Colon (tissue), 2 donors: ENCODE results near the gene TENT5C.

Experiments
- FAIRE-seq: peaks from 2 replicates; lab custom pipeline; 2012; peaks lifted over from hg19 to GRCh38; lab: Jason Lieb, UNC
- donor health status: control.
- donor health status: control.

TENT5C gene

DNA sequence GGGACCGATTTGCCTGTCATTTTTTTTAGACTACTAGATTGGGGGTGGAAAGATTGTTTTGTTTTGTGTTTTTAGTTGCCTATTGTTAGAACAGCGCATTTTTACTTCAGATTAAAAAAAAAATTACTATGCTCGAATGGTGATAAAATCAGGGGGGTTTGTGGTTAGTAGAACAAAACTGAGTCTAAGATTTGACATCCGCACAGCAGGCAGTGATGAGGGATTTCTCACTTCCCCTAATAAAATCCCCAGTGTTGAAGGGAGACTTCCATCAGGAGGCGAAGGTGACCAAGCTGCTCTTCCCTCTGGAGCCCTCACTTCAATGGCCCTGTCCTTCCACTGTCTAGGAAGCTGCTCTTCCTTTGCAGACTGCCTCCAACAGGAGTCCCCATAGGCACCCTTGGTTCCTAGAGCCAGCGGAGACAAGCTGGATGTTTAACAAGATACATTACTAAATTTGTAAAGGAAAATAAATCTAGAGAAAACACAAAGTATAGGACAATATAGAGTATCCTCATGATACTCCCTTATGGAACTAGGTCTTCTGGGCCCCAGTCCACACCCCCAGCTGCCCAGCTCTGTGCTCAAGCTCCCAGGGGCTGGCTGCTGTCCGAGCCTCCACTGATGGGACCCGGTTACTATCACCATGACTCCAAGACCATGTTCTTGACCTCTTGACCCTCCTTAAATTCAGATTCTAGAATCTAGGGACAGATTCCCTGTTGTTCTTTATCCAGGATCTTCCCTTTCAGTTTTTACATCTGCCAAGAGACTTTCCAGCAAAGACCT, 31.0 kb downstream of the TENT5C start:
- no peak for FAIRE-seq

DNA sequence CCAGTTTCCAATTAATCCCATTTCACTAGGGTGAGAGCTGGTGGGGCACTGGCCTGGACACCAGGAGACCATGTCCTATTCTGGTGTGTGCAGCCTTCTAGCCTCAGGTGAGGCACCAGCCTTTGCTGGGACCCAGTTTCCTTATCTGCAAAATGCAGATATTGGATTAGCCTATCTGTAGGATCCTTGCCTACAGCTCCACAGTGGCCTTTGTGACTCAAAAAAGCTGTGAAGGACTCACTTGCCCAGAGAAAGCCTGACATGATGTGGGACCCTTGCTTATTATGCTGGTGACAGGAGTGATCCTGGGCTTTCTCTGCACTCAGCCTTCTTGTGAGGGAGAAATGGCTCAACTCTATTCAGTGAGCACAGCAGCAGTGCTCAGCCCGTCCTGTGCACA, 32.3 kb downstream of the TENT5C start:
- FAIRE-seq = no peak

DNA sequence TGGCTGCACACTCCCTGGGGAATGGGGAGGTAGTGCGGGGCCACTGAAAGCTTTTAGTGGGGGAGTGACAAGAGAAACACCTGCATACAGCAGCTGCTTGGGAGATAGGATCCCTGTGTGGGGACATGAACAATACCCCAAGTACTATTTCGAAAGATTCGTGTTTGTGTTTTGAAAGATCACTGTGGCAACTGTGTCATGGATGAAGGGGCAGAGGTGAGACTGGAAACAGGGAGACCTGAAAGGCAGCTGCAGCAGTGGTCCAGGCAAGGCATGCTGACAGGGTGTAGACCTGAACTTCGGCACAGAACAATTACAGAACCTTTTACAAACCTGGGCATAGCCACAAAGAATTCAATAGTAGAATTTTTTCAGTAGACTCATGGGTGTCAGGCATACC, 32.9 kb downstream of the TENT5C start:
- no peak for FAIRE-seq

DNA sequence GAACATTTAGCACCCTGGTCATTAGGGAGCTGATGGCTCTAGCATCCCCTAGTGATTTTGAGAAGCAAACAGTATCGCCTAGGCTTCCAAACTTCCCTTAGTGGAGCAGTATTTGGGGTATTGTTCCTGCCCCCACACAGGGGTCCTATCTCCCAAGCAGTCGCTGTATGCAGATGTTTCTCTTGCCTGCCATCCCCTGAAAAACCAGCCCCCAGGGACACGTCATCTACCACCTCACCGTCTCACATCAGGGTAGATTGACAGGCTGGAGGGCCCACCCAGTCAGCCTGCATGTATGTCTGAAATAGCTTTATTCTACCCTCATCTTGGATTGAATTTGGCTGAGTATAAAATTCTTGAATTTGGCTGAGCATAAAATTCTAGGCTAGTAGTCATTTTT, 33.9 kb downstream of the TENT5C start:
- no peak for FAIRE-seq

DNA sequence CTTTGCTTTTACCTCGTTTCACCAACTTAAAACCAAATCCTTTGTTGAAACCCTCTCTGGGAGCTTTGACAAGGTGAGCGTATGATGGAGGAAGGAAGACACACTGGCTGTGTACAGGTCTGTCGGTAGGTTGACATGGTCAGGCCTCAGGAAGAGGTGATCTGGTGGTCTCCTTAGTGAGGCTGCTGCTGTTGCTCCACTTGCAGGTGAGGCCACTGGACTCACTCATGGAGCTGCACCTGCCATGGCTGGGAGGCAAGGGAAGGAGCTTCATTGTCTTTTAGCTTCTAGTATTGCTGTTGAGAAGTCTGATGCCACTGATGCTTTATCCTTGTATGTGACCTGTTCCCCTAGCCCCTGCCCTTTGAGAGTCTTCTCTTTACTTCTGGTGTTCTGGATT, 35.7 kb downstream of the TENT5C start:
- no peak for FAIRE-seq

DNA sequence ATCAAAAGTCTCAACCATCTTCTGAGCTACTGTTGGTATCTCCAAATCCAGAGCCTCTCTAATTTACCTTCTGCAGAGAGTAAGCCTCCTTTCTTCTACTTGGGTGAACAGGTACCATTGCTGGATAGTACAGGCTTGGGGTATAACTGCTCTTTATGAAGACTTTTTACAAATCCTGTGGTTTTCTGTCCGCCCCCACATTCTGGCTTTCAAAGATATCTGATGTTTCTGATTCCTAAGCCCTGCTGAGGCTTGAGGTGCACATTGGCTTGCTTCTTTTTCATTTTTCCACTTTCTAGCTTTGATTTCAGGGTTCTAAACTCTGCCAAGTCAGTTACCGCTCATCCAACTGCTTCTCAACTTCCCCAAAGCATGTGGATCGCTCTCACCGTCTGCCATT, 37.1 kb downstream of the TENT5C start:
- FAIRE-seq = no peak

DNA sequence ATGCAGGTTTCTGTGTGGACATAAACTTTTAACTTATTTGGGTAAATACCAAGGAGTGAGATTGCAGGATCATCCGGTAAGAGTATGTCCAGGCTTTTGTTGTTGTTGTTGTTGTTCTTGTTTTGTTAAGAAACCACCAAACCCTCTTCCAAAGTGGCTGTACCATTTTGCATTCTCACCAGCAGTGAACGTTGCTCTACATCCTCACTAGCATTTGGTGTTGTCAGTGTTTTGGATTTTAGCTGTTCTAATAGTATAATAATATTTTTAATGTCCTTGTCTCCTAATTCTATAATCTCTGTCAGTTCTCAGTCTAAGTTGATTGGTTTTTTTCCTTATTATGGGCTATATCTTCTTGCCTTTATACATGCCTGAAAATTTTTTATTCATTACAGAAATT, 37.8 kb downstream of the TENT5C start:
- no peak for FAIRE-seq

DNA sequence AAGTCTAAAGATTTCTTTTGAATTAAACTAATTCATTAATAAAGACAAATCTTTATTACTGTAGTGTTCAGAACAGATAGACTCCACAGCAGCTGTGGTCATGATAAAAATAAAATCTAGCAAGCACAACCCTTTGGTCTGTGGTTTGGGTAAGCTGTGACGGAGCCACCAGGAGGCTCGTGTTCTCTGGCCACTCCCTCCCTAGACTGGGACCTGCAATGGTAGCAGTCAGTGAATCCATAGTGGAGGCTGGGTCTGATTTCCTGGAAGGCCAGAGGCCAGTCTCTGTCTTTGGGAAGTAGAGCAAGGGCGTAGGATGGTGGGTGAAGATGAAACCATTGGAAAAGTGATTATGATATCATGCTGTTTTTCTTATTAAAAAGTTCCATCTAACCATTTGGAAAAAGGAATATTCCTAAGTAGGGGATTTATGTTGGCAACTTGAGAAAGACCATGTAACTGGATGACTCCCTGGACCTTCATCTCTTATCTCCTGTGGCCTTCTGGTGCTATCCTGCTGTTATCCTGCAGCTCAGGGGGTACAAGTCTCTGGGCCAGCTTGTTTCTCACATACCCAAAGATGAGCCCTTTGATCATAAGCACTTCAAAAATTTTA, 39.0 kb downstream of the TENT5C start:
- no peak for FAIRE-seq

DNA sequence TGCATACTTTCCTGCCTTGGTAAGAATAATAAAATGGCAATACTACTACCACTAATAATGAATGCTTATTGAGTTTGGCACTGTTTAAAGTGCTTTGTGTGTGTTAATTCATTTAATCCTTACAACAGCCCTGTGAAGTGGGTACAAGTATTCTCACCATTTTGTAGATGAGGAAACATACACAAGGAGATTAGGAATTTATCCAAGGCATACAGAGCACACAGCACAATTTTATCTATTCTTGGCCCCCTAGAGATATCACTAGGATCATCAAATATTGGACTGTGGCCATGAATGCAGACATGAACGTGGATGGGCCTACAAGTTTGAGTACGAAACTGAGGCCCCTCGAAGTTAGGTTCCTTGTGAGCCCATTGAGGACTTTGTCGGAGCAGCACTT, 39.5 kb downstream of the TENT5C start:
- FAIRE-seq = no peak

DNA sequence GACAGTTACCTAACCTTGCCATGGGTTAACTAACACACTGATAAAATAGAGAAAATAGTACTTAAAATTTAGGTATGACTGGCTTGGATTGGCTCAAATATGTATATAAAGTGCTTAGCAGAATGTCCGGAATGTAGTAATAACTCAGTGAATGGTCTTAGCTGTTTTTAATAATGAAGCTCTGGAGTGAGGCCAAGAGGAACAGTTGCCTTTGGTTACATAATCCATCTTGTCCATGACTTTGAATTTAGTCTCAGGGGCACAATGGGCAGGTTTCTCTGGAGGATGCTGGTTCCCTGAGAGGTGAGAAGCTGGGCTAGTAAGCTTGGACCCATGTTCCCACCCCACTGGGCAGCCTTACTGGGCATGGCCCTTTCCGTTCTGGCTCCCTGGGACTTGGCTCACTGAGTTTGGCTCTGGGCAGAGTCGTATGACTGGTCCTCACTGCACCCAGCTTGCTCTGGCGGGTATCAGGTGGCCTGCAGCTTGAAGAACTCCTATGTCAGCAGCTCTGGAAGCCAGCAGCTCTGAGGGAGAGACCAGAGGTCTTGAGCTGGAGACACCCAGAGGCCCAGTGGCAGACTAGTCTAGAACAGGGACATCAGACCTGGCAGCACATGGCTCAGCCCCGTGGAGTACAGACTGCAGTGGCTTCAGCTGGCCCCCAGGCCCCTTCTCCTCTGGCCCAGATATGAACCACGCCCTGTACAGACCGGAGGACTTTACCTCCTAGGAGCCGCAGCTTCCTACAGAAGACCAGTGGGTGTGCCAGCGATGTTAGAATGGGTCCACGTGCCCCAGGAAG, 40.4 kb downstream of the TENT5C start:
- FAIRE-seq = no peak

DNA sequence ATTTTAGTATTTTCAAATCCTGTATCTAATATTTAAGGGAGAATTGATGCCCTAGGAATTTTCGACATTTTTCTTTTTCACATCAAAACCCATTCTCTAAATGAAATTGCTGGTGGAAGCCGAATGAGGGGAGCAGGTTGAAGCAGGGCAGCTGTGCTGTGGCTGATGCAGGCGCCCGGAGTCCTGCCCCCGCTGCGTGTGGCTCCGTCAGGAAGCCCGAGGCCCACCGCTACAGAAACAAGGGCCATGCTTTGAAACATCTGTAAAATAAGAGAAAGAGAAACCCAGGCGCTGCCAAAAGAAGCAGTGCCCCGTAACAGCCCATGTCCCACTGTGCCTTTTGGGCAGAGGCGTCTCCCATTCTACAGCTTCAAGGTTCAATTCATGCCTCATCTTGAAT, 41.1 kb downstream of the TENT5C start:
- FAIRE-seq = no peak

DNA sequence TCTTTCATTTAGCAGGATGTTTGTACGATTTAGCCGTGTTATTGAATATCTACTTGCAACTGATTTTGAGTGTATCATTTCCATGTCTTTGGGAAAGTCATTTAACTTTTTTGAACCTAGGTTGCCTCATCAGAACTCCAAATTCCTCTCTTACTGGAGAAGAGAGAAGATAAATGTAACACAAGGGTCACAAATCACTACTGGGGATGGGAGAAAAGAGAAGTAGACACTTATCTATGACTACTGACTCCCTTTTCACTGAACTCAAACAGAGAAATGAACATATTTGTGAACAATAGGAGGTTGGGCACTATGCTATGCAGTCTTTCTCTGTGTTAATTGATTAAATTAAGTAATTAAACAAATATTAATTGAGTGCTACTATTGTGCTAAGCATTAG, 42.2 kb downstream of the TENT5C start:
- FAIRE-seq = no peak

DNA sequence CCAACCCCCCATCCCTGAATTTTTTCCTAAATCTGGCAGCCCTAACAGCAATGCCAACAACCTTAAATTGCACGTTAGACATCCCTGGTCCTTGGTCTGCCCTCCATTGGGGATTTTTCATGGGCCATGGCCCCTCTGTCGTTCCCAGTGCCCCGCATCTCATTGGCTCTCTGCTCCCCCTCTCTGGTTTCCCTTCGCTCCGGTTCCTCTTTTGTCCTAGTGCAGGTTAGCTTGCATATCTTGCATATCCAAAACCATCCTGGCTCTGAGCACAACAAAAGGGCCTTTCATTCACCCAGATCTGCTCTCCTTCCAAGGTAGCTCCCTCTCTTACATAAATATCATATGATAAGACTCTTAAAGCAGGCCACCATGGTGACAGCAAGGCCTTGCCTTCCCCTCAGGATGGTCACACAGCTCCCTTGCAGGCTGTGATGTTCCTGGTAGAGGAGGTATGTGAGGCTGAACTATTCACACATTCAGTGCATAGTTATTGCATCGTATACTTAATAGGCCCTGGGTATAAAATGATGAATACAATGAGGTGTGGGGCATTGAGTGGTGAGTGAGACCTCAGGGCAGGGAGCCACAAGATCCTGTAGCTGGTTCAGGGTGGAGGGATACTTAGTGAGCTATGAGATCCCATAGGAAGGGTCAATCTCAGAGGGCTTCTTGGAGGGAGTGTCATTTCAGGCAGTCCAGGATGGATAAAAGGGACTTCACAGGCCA, 45.2 kb downstream of the TENT5C start:
- no peak for FAIRE-seq

DNA sequence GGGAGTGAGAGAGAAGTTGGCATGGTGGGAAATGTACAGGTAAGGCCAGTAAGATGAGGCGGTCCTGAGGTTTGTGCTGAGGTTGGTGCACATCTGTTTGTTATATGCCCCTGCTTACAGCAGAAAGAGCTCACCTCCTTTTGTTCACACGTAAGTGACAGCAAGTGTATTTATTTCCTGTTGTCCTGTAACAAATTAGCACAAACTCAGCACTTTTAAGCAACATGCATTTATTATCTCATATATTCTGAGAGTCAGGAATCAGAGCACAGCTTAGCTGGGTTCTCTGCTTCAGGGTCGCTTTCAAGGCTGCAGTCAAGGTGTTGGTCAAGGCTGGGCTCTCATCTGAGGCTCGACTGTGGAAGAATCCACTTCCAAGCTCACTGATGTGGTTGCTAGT, 45.8 kb downstream of the TENT5C start:
- FAIRE-seq = no peak

DNA sequence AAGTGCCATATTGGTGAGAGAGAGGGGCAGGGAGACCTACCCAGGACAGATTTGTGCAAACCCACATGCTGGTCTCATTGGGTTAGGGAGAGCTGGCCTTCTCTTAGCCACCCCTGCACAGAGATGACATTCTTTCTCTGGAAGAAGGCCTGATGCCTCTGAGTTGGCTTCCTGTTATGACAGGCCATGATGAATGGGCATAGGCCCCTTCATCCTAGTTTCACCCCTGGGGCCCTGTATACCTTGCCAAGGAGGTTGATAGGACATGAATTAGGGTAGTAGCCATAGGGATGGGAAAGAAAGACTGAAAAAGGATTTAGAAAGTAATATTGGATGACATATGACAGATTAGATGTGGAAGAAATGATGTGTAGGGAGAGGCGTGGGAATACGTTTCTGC, 46.6 kb downstream of the TENT5C start:
- no peak for FAIRE-seq

DNA sequence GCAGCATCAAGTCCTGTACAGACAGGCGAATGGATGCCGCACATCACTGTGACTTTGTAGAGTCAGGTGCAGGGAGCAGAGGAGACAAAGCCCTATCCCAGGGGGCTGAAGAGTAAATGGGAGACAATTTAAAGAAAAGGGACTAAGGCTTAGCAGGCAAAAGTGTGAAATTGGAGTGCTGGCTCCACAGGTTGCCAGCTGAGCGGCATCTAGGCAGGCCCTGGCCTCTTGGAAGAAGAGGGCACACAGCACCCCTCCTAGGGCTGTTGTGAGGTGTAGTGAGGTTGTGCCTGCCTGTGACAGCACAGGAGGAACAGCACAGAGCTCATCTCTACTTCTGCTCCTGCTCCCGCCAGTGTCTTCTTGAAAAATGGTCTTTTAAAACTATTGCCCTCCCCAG, 47.3 kb downstream of the TENT5C start:
- FAIRE-seq = no peak

DNA sequence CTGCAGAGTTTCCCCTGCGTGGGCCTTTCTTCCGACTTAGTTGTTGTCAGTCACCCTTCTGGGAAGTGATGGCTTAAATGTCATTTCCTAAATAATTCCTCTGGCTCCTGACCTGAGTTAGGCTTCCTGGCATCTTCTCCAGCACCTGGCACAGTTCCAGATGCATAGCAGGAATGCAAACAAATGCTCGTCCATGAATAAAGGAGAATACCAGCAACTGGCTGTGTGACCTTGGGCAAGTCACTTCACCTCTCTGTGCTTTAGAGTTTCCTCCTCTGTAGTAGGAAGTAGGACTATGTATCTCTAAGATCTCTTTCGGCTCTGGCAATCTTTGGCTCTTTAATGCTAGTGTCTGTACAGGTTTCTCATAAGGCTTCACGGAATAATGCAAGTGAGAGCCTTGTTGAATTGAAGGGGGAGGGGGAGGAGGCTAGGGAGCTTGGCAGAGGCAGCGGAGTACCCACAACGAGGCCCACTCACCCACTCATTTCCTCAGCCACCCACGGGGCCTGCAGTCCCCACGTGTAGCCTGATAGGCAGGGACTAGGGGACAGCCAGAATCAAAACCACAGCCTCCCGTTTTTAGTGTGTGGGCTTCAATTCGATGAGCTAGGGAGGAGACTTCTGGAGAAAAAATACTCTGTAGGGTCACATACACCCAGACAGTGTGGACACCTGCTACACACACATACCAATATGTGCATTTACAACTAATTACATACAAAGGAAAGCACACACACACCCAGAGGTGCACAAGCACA, 48.1 kb downstream of the TENT5C start:
- no peak for FAIRE-seq

DNA sequence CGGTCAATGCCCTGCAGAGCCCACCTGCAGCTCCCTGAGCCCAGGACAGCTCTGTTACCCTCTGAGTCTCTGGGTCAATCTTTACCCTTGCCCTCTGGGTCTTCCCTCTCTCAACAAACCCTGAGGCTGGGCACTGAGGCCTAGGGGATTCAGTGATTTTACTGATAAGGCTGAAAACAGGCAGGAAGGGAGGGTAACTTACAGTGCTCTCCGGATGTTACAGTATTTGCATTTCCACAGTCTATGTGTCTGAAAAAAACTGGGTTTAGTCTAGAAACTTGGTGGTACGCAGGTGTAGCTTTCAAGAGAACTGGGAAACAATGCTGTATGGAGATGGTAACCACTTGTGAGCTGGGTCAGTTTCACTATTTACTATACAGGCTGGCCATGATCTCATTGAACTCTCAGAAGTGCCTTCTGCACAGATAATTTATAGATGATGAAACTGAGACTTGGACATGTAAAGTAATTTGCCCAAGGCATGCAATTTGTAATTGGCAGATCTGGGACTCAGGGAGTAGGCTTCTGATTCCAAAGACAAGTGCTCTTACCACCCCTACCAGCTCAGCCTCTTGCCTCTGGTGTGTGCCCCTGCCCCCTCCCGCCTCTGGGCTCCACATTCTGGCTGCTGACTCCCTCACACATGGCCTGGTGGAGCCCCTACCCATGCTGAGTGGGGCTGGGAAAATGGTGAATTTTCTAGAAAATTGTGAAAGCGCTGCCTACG, 48.8 kb downstream of the TENT5C start:
- no peak for FAIRE-seq

DNA sequence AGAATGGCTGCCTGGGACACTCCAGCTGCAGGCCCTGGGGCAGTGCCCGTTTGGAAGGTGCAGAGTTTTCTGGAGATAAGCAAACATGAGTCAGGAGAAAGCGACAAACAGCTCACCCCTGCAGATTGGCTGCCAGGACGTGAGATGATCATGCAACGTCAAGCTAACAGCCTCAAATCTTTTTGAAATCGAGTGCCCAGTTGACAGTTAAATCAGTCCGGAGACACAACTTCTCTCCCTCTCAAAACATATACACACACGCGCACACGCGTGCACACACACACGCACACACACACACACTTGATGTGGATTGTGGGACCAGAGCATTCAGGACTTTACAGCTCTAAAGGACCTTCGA, 49.4 kb downstream of the TENT5C start:
- no peak for FAIRE-seq

DNA sequence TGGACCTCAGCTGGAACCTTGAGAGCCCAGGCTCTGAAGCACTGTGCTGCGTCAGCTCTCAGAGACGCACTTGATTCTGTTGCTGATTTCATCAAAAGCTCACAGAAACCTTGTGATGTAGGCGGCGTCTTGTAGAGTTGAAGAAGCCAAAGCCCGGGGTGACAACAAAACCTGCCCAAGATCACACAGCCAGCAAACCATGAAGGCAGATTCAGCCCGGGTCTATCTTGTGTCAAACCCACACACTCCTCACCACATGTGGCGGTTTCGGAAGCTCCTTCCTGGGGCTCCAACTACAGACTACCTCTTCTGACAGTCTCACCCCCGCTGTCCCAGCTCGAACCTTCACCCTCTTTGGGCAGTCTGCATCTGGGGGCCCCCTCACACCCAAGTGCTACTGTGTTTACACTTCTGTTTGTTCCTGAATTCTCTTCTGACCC, 50.4 kb downstream of the TENT5C start:
- FAIRE-seq = no peak

DNA sequence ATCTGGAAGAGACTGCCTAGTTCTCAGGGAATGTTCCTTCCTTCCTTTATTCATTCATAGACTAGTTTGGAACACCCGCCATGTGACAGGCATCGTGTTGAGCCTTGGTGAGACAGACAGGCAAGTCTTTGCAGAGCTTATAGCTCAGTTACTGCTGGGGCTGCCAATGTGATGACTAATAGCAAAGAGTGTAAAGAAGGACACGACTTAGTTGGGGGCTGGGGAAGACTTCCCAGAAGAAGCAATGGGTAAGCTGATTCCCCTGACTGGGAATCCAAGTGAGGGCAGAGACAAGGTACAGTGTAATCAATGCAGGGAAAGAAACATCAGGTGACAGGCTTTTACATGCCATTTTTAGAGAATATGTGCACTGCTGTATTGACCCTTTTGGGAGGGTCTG, 51.2 kb downstream of the TENT5C start:
- no peak for FAIRE-seq
